ENCODE measurements around the gene MTG1. TPM values are rescaled to one million over a fixed set of nuclear protein-coding genes. Genes with fewer than 3 reads are reported as not detected.
"Not testable (repeated sequence)": the region's sequence is repeated elsewhere in the genome, so short reads cannot be mapped to it uniquely, and the experiment has no call there.

The MTG1 gene
- total RNA-seq, 1 experiment from 2014 or later: 39.4 TPM

DNA sequence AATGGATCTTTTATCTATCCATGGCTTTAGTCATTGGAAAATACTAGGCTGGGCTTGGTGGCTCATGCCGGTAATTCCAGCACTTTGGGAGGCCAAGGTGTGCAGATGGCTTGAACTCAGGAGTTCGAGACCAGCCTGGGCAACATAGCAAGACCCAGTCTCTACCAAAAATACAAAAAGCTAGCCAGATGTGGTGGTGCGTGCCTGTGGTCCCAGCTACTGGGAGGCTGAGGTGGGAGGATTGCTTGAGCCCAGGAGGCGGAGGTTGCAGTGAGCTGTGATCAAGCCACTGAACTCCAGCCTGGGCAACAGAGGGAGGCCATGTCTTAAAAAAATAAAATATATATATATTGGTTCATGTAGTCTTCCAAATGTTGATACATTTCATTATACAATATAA, 7.0 kb upstream of the MTG1 start:
- H3K4me3 ChIP-seq, DNase-seq, H3K9me3 ChIP-seq, H3K36me3 ChIP-seq, H3K27me3 ChIP-seq: not testable (repeated sequence)

DNA sequence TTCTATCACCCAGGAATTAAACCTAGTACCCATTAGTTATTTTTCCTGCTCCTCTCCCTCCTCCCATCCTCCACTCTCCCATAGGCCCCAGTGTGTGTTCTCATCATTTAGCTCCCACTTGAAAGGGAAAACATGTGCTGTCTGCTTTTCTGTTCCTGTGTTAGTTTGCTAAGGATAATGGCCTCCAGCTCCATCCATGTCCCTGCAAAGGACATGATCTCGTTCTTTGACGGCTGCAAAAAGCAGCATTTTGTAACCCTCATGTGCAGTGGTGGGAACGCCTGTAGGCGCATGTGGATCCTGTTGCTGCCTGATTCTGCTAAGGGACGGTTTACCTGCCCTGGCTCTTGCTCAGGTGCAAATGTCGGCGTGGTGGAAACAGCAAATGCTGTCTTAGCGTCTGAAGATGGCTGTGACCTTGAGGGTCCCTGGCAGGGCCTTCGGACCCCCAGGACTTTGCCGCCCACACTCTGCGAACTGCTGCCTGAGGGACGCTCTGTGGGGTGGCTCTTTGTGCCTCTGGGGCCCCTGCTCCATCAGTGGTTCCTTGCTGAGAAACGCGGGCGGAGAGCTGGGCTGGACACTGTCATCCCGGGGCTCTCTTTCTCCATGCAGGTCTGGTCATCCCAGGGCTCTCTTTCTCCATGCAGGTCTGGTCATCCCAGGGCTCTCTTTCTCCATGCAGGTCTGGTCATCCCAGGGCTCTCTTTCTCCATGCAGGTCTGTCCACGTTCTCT, 5.6 kb upstream of the MTG1 start:
- no peak overlapping the region for H3K4me3 ChIP-seq
- H3K27me3 ChIP-seq: no peaks in the 10 kb centered on the region
- H3K36me3 ChIP-seq: no peaks in the 10 kb centered on the region
- H3K9me3 ChIP-seq: no peaks in the 10 kb centered on the region
- DNase-seq: no peak

- no peak for DNase-seq
- no peak overlapping the region for H3K4me3 ChIP-seq
- H3K27me3 ChIP-seq: no peaks in the 10 kb centered on the region
- H3K9me3 ChIP-seq: no peaks in the 10 kb centered on the region
- H3K36me3 ChIP-seq: no peaks in the 10 kb centered on the region
These were observed 4.8 kb upstream of the MTG1 start for GRCh38 chr10:133388973-133389818.

DNA sequence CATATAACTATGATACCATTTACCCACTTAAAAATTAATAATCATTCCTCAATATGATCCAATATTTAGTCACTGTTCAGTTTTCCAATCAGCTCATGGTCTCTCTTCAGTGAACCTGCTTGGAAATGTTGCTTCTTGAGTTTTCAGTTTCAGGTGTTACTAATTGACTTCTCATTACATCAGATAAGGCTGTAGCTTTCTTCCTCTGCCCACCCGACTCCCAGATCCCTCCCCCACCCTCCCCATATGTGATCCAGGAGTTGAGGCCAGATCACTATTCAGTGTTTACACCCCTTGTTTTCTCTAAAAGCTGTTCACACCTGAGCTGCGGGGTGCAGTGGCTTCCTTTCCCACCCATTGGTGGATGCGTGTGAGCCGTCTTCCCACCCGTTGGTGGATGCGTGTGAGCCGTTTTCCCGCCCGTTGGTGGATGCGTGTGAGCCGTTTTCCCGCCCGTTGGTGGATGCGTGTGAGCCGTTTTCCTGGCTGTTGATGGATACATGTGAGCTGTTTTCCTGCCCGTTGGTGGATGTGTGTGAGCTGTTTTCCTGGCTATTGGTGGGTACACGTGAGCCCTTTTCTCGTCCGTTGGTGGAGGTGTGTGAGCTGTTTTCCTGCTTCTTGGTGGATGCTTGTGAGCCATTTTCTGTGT, 3.2 kb upstream of the MTG1 start:
- no peak overlapping the region for H3K4me3 ChIP-seq
- H3K9me3 ChIP-seq: no peaks in the 10 kb centered on the region
- DNase-seq: no peak
- H3K27me3 ChIP-seq: no peaks in the 10 kb centered on the region
- H3K36me3 ChIP-seq: peaks cover 7% of the 10 kb centered on the region; the same call in 1 of the 2 replicates

GRCh38 chr10:133391249-133391635, 2.7 kb upstream of the MTG1 start:
- Histone ChIP-seq H3K4me3 (no peak overlapping the region), H3K9me3 (no peaks in the 10 kb centered on the region), H3K36me3 (peaks cover 12% of the 10 kb centered on the region), H3K27me3 (no peaks in the 10 kb centered on the region)
- no peak for DNase-seq

DNA sequence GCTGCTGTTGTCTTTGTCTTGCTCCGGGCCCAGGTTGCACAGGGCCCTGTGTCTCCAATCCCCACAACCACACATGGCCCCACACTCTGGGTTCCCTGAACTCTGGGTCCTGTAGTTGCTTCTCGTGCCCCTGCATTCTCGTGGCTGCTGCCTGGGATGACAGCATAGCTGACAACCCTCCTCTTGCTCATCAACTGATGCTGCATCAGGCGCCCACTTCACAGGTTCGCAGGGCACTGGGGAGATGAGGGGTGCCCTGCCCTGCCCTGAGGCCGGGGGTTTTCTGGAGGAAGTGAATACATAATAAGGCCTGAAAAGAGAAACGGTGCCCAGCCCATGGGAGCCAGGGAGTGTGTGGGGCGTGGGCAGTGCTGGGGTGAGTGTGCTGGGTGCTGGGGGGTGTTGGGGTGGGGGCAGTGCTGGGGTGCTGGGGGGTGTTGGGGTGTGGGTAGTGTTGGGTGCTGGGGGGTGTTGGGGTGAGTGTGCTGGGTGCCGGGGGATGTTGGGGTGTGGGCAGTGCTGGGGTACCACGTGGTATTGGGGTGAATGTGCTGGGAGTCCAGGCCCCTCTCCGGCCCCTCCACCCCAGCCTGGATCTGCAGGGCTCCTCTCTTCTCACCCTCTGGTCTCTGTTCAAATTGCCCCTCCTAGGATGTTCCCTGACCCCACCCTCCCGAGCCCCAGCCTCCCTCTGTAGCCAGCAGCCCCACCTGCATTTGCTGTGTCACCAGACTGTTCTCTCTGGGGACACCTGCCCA, 2.0 kb upstream of the MTG1 start:
- DNase-seq: no peak
- peaks cover 14% of the 10 kb centered on the region for H3K36me3 ChIP-seq
- H3K27me3 ChIP-seq: no peaks in the 10 kb centered on the region
- H3K9me3 ChIP-seq: no peaks in the 10 kb centered on the region
- H3K4me3 ChIP-seq: no peak overlapping the region

GRCh38 chr10:133393401-133394063, 425 bp upstream of the MTG1 start:
- H3K9me3 ChIP-seq: no peaks in the 10 kb centered on the region
- no peaks in the 10 kb centered on the region for H3K27me3 ChIP-seq
- DNase-seq: no peak
- H3K36me3 ChIP-seq: peaks cover 20% of the 10 kb centered on the region
- H3K4me3 ChIP-seq: peak overlapping the region; percentile 97

GRCh38 chr10:133394801-133395221, 854 bp downstream of the MTG1 start:
- peaks cover 33% of the 10 kb centered on the region for H3K36me3 ChIP-seq
- peak overlapping the region; percentile 97 for H3K4me3 ChIP-seq
- H3K9me3 ChIP-seq: no peaks in the 10 kb centered on the region
- DNase-seq: no peak
- no peaks in the 10 kb centered on the region for H3K27me3 ChIP-seq

DNA sequence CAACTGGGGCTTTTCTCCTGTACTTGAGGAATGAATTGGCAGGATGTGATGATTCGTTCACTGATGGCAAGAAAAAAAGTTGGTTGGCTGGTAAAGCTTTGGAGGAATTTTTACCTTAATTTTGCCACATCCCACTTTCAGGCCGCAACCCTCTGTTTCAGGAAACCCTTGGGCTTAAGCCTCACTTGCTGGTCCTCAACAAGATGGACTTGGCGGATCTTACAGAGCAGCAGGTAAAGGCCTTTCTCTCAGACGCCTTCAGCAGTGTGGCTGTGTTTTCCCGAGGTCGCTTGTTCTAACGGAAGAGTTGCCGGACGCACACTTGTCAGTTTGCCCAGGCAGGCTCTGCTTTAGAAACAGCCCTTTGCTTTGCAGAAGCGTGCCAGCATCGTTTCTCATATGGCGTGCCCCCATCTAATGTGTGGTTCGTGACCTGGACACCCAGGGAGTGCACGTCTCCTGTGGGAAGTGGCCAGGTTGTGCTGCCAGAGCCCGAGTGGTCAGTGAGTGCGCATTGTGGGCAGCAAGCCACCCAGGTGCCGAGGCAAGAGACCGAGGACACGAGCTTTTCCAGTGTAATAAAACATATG, 2.2 kb downstream of the MTG1 start:
- Histone ChIP-seq H3K9me3 (no peaks in the 10 kb centered on the region), H3K4me3 (no peak overlapping the region), H3K36me3 (peaks cover 42% of the 10 kb centered on the region), H3K27me3 (no peaks in the 10 kb centered on the region)
- DNase-seq: no peak

- Histone ChIP-seq H3K9me3 (no peaks in the 10 kb centered on the region), H3K27me3 (no peaks in the 10 kb centered on the region), H3K4me3 (no peak overlapping the region), H3K36me3 (peaks cover 51% of the 10 kb centered on the region)
- DNase-seq: no peak
These were observed 4.0 kb downstream of the MTG1 start for GRCh38 chr10:133397938-133398337.

DNA sequence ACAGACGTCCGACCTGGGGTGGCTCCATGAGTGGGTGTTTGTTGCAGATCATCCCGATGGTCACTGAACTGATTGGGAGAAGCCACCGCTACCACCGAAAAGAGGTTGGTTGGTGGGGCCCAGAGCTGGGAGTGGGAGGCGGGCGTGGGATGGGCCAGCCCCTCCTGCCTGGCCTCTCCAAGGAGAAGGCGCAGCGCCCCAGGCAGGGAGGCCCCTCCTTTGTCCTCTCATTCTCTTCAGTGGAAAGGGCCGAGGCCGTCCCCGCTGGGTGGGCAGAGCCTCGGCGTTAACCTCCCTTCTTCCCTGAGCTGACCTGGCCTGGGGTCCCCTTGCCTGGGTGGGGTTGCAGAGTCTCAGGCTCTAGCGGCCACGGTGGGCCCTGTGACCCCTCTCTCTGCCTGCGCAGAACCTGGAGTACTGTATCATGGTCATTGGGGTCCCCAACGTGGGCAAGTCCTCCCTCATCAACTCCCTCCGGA, 5.2 kb downstream of the MTG1 start:
- H3K36me3 ChIP-seq: peaks cover 56% of the 10 kb centered on the region
- H3K9me3 ChIP-seq: no peaks in the 10 kb centered on the region
- H3K27me3 ChIP-seq: no peaks in the 10 kb centered on the region
- no peak for DNase-seq
- no peak overlapping the region for H3K4me3 ChIP-seq

DNA sequence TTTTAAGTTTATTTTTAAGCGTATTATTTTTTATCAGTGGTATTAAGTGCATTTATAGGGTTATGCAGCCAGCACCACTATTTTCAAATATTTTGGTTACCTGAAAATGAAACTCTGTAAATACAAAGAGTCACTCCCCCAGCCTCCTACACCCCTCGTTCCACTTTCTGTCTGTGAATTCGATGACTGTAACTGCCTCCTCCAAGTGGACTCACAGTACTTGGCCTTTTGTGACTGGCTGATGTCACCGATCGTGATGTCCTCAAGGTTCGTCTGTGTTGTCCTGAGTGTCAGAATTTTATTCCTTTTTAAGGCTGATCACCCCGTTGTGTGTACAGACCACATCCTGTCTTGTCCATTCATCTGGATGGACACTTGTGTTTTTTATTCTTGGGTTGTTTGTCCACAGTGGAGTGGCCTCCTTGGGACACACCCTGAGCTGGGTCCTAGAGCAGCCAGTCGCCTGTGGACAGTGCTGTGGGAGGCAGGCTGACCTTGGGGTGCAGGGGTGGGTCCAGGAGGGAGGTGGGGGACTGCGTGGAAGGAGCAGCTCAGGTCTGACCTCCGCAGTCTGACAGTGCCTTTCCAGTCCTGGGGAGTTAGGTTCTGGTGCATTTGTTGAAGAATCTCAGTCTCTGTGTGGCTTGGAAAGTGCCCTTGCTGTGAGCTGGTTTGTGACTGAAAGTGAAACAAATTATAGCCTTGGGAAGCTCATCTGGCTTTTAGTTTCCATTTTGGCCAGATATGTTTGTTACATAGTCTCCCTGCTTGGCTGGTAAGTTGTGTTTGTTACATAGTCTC, 6.9 kb downstream of the MTG1 start:
- Histone ChIP-seq H3K4me3 (no peak overlapping the region), H3K9me3 (no peaks in the 10 kb centered on the region), H3K27me3 (no peaks in the 10 kb centered on the region), H3K36me3 (peaks cover 64% of the 10 kb centered on the region)
- no peak for DNase-seq

GRCh38 chr10:133401500-133401899, 7.5 kb downstream of the MTG1 start:
- Histone ChIP-seq H3K4me3 (no peak overlapping the region), H3K9me3 (no peaks in the 10 kb centered on the region), H3K27me3 (no peaks in the 10 kb centered on the region), H3K36me3 (peaks cover 62% of the 10 kb centered on the region)
- DNase-seq: no peak

GRCh38 chr10:133401981-133402725, 8.2 kb downstream of the MTG1 start:
- Histone ChIP-seq H3K9me3 (no peaks in the 10 kb centered on the region), H3K36me3 (peaks cover 69% of the 10 kb centered on the region), H3K4me3 (no peak overlapping the region), H3K27me3 (no peaks in the 10 kb centered on the region)
- DNase-seq: no peak

Data from MG63 (cell line).